ENCODE measurements around the gene VANGL2.
A peak's percentile ranks its signal among the peaks of the same experiment; 100 is the strongest.

VANGL2 gene

GRCh38 chr1:160451119-160451858, 50.9 kb downstream of the VANGL2 start:
- H3K9ac ChIP-seq (ENCODE audit: low read length) = no peak overlapping the region
- H3K27ac ChIP-seq (ENCODE audit: low read length) = no peak overlapping the region
- H3K4me3 ChIP-seq (ENCODE audit: low read length) = no peak overlapping the region
- no peaks in the 10 kb centered on the region for H3K79me2 ChIP-seq (ENCODE audit: low read length)
- H3K4me1 ChIP-seq (ENCODE audit: low read length) = peaks cover 41% of the 10 kb centered on the region
- TF ChIP-seq EZH2phosphoT487 (IDR thresholded peaks at IDR 0.05; ENCODE audit: low read depth) = no peak
- TF ChIP-seq, protein P1, sequence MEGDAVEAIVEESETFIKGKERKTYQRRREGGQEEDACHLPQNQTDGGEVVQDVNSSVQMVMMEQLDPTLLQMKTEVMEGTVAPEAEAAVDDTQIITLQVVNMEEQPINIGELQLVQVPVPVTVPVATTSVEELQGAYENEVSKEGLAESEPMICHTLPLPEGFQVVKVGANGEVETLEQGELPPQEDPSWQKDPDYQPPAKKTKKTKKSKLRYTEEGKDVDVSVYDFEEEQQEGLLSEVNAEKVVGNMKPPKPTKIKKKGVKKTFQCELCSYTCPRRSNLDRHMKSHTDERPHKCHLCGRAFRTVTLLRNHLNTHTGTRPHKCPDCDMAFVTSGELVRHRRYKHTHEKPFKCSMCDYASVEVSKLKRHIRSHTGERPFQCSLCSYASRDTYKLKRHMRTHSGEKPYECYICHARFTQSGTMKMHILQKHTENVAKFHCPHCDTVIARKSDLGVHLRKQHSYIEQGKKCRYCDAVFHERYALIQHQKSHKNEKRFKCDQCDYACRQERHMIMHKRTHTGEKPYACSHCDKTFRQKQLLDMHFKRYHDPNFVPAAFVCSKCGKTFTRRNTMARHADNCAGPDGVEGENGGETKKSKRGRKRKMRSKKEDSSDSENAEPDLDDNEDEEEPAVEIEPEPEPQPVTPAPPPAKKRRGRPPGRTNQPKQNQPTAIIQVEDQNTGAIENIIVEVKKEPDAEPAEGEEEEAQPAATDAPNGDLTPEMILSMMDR (IDR thresholded peaks at IDR 0.05; ENCODE audit: low read depth, low read length) = no peak
- peak overlapping the region; percentile 28; the same call in 1 of the 2 replicates for H2AFZ ChIP-seq (ENCODE audit: low read depth, low read length)
- H3K9me3 ChIP-seq (ENCODE audit: insufficient read depth, low read length) = no peaks in the 10 kb centered on the region
- no peaks in the 10 kb centered on the region for H3K36me3 ChIP-seq (replicated peaks; ENCODE audit: low read depth, low read length)
- 0 out of 2 replicates have a peak overlapping the region, but pooled peaks have one; percentile 14 for H3K4me2 ChIP-seq (ENCODE audit: low read length)
- H4K20me1 ChIP-seq (ENCODE audit: insufficient read depth, low read length) = no peaks in the 10 kb centered on the region
- H3K27me3 ChIP-seq (ENCODE audit: low read depth, low read length) = no peaks in the 10 kb centered on the region

DNA sequence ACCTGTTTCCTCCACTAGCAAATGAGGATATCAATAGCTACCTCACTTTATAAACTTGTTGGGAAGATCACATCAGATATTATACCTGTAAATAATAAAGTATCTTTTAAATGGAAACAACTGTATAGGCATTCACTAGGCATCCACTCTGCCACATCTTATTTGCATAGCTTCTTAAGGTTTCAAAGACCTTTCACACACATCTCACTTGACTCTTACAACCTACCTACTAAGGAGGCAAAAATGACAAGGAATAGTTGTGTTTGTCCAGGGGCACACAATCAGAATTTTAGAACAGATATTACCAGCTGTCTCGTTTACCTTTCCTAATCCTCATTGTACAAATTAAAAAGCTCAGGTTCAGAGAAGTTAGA, 51.5 kb downstream of the VANGL2 start:
- H3K4me2 ChIP-seq (ENCODE audit: low read length) = 0 out of 2 replicates have a peak overlapping the region, but pooled peaks have one; percentile 14
- no peaks in the 10 kb centered on the region for H3K79me2 ChIP-seq (ENCODE audit: low read length)
- no peaks in the 10 kb centered on the region for H3K27me3 ChIP-seq (ENCODE audit: low read depth, low read length)
- H3K9ac ChIP-seq (ENCODE audit: low read length) = no peak overlapping the region
- TF ChIP-seq, protein P1 (IDR thresholded peaks at IDR 0.05; ENCODE audit: low read depth, low read length) = no peak
- TF ChIP-seq EZH2phosphoT487 (IDR thresholded peaks at IDR 0.05; ENCODE audit: low read depth) = no peak
- no peaks in the 10 kb centered on the region for H3K36me3 ChIP-seq (replicated peaks; ENCODE audit: low read depth, low read length)
- H4K20me1 ChIP-seq (ENCODE audit: insufficient read depth, low read length) = no peaks in the 10 kb centered on the region
- H3K27ac ChIP-seq (ENCODE audit: low read length) = no peak overlapping the region
- no peaks in the 10 kb centered on the region for H3K9me3 ChIP-seq (ENCODE audit: insufficient read depth, low read length)
- H3K4me1 ChIP-seq (ENCODE audit: low read length) = peaks cover 41% of the 10 kb centered on the region
- no peak overlapping the region for H3K4me3 ChIP-seq (ENCODE audit: low read length)
- H2AFZ ChIP-seq (ENCODE audit: low read depth, low read length) = no peak overlapping the region

- Histone ChIP-seq H3K27ac (ENCODE audit: low read length) (peak overlapping the region; percentile 71), H3K9ac (ENCODE audit: low read length) (peak overlapping the region; percentile 3; the same call in 1 of the 2 replicates), H3K79me2 (ENCODE audit: low read length) (no peaks in the 10 kb centered on the region), H3K4me3 (ENCODE audit: low read length) (peak overlapping the region; percentile 16), H3K4me1 (ENCODE audit: low read length) (peaks cover 41% of the 10 kb centered on the region), H3K9me3 (ENCODE audit: insufficient read depth, low read length) (no peaks in the 10 kb centered on the region), H2AFZ (ENCODE audit: low read depth, low read length) (peak overlapping the region; percentile 50), H3K4me2 (ENCODE audit: low read length) (peak overlapping the region; percentile 73), H3K27me3 (ENCODE audit: low read depth, low read length) (no peaks in the 10 kb centered on the region), H4K20me1 (ENCODE audit: insufficient read depth, low read length) (no peaks in the 10 kb centered on the region), H3K36me3 (replicated peaks; ENCODE audit: low read depth, low read length) (no peaks in the 10 kb centered on the region)
- no peak for TF ChIP-seq EZH2phosphoT487 (IDR thresholded peaks at IDR 0.05; ENCODE audit: low read depth)
- TF ChIP-seq, protein P1 (IDR thresholded peaks at IDR 0.05; ENCODE audit: low read depth, low read length) = no peak
Measured at GRCh38 chr1:160453443-160453842, 53.1 kb downstream of the VANGL2 start.

- TF ChIP-seq, protein P1 (IDR thresholded peaks at IDR 0.05; ENCODE audit: low read depth, low read length) = no peak
- TF ChIP-seq EZH2phosphoT487 (IDR thresholded peaks at IDR 0.05; ENCODE audit: low read depth) = no peak
- no peaks in the 10 kb centered on the region for H3K27me3 ChIP-seq (ENCODE audit: low read depth, low read length)
- peaks cover 41% of the 10 kb centered on the region for H3K4me1 ChIP-seq (ENCODE audit: low read length)
- H4K20me1 ChIP-seq (ENCODE audit: insufficient read depth, low read length) = no peaks in the 10 kb centered on the region
- peak overlapping the region; percentile 73 for H3K4me2 ChIP-seq (ENCODE audit: low read length)
- no peaks in the 10 kb centered on the region for H3K36me3 ChIP-seq (replicated peaks; ENCODE audit: low read depth, low read length)
- peak overlapping the region; percentile 21; the same call in 1 of the 2 replicates for H3K9ac ChIP-seq (ENCODE audit: low read length)
- peak overlapping the region; percentile 19 for H3K4me3 ChIP-seq (ENCODE audit: low read length)
- H3K9me3 ChIP-seq (ENCODE audit: insufficient read depth, low read length) = no peaks in the 10 kb centered on the region
- H3K79me2 ChIP-seq (ENCODE audit: low read length) = no peaks in the 10 kb centered on the region
- peak overlapping the region; percentile 41 for H2AFZ ChIP-seq (ENCODE audit: low read depth, low read length)
- H3K27ac ChIP-seq (ENCODE audit: low read length) = peak overlapping the region; percentile 71
Measured at GRCh38 chr1:160454371-160455152, 54.2 kb downstream of the VANGL2 start.

Measured in OCI-LY3 (cell line).